IMR-90 (cell line): Measurements from ENCODE around the gene SLC38A11. TPM values are rescaled to one million over a fixed set of nuclear protein-coding genes. Genes with fewer than 3 reads are reported as not detected.

ENCODE experiments used
- ATAC-seq: fragments of 200-7000 bp; cut with Tn5 transposase; 2 replicates; pipeline ENCODE4 v1.9.1; 2020; ENCODE audit warnings: low read depth, mild to moderate bottlenecking, moderate library complexity
- BruUV-seq: library from RNA; stranded (reverse); fragments of 400-500 nt; replicated peaks from 2 replicates; lab custom pipeline; 2021; lab: Mats Ljungman, UMichigan
- CTCF ChIA-PET: fragments of 300-600 bp; formaldehyde crosslinking; extraction: SDS; loops from one replicate; lab custom pipeline; 2021; ENCODE audit warnings: antibody characterized with exemption; lab: Yijun Ruan, JAX
- POLR2A ChIA-PET: fragments of 300-600 bp; sonication (Branson Sonifier 250); formaldehyde crosslinking; loops from one replicate; lab custom pipeline; 2022; ENCODE audit warnings: antibody characterized with exemption; ENCODE audit not compliant: unreplicated experiment; lab: Charles Lee
- DNase-seq: peaks from one replicate; pipeline ENCODE4 v3.0.0; 2013
- H2AFZ ChIP-seq: replicated peaks from 2 replicates; pipeline ENCODE3; 2013; ENCODE audit warnings: low read length, mild to moderate bottlenecking; ENCODE audit not compliant: poor library complexity
- H2AK5ac ChIP-seq: 2 replicates; pipeline ENCODE4 v1.6.1; 2013; ENCODE audit warnings: low read depth, low read length, inconsistent platforms
- H2AK9ac ChIP-seq: replicated peaks from 2 replicates; pipeline ENCODE3; 2013; ENCODE audit warnings: mild to moderate bottlenecking, low read depth, low read length, moderate library complexity; ENCODE audit not compliant: poor library complexity
- H2BK120ac ChIP-seq: 2 replicates; pipeline ENCODE4 v1.6.1; 2013; ENCODE audit warnings: low read depth, low read length, inconsistent platforms
- H2BK15ac ChIP-seq: 3 replicates; pipeline ENCODE4 v1.6.1; 2013; ENCODE audit warnings: low read depth, low read length, inconsistent platforms
- H2BK20ac ChIP-seq: 2 replicates; pipeline ENCODE4 v1.6.1; 2013; ENCODE audit warnings: low read depth, mild to moderate bottlenecking, inconsistent platforms, low read length, moderate library complexity
- H2BK5ac ChIP-seq: 2 replicates; pipeline ENCODE4 v1.6.1; 2013; ENCODE audit warnings: mild to moderate bottlenecking, low read depth, low read length, inconsistent platforms; ENCODE audit not compliant: poor library complexity, severe bottlenecking
- H3K14ac ChIP-seq: replicated peaks from 2 replicates; pipeline ENCODE4 v1.6.1; 2013; ENCODE audit warnings: low read depth, low read length, inconsistent platforms
- H3K18ac ChIP-seq: 2 replicates; pipeline ENCODE4 v1.6.1; 2013; ENCODE audit warnings: low read depth, low read length, control low read depth
- H3K23ac ChIP-seq: 2 replicates; pipeline ENCODE4 v1.6.1; 2013; ENCODE audit warnings: low read depth, low read length, inconsistent platforms
- H3K27ac ChIP-seq: 2 replicates; pipeline ENCODE4 v1.5.1; 2013; ENCODE audit warnings: mild to moderate bottlenecking, control low read depth, low read length; ENCODE audit not compliant: insufficient read depth
- H3K27me3 ChIP-seq: 2 replicates; pipeline ENCODE4 v1.6.1; 2013; ENCODE audit warnings: low read length; ENCODE audit not compliant: control insufficient read depth, insufficient read depth
- H3K36me3 ChIP-seq: 2 replicates; pipeline ENCODE4 v1.6.1; 2013; ENCODE audit warnings: low read length, mixed read lengths; ENCODE audit not compliant: control insufficient read depth, insufficient read depth
- H3K4ac ChIP-seq: 2 replicates; pipeline ENCODE4 v1.6.1; 2013; ENCODE audit warnings: low read depth, low read length, inconsistent platforms
- H3K4me1 ChIP-seq: 2 replicates; pipeline ENCODE4 v1.6.1; 2013; ENCODE audit warnings: low read length, mixed read lengths; ENCODE audit not compliant: control insufficient read depth, insufficient read depth
- H3K4me2 ChIP-seq: 2 replicates; pipeline ENCODE4 v1.6.1; 2013; ENCODE audit warnings: low read depth, mild to moderate bottlenecking, control low read depth, low read length, moderate library complexity
- H3K4me3 ChIP-seq: 2 replicates; pipeline ENCODE4 v1.5.1; 2013; ENCODE audit warnings: low read depth, mild to moderate bottlenecking, control low read depth, low read length, moderate library complexity; ENCODE audit not compliant: insufficient read depth
- H3K56ac ChIP-seq: 2 replicates; pipeline ENCODE4 v1.6.1; 2013; ENCODE audit warnings: low read length, inconsistent platforms; ENCODE audit not compliant: insufficient read depth; ENCODE audit errors: extremely low read depth
- H3K79me1 ChIP-seq, 2 experiments: 2 replicates each; pipeline ENCODE4 v1.6.1; 2013; ENCODE audit warnings: low read length in 2 of 2, inconsistent platforms in 1 of 2, low read depth in 1 of 2
- H3K9ac ChIP-seq: 2 replicates; pipeline ENCODE4 v1.6.1; 2013; ENCODE audit warnings: low read depth, low read length, control low read depth
- H3K9me1 ChIP-seq: 2 replicates; pipeline ENCODE4 v1.6.1; 2013; ENCODE audit warnings: low read length, inconsistent platforms; ENCODE audit not compliant: insufficient read depth
- H3K9me3 ChIP-seq: 2 replicates; pipeline ENCODE4 v1.6.1; 2013; ENCODE audit warnings: low read length; ENCODE audit not compliant: control insufficient read depth, insufficient read depth
- H4K20me1 ChIP-seq: 2 replicates; pipeline ENCODE4 v1.6.1; 2013; ENCODE audit warnings: low read length, inconsistent platforms; ENCODE audit not compliant: insufficient read depth
- H4K5ac ChIP-seq: 2 replicates; pipeline ENCODE4 v1.6.1; 2013; ENCODE audit warnings: mild to moderate bottlenecking, low read depth, low read length, control low read depth
- H4K8ac ChIP-seq, 2 experiments: 2 replicates each; pipeline ENCODE4 v1.6.1; 2013; ENCODE audit warnings: low read depth in 2 of 2, low read length in 2 of 2, control low read depth in 1 of 2, inconsistent platforms in 1 of 2
- H4K91ac ChIP-seq: 2 replicates; pipeline ENCODE4 v1.6.1; 2013; ENCODE audit warnings: low read depth, low read length, inconsistent platforms; ENCODE audit not compliant: insufficient read depth
- BHLHE40 ChIP-seq: fragments of 150-350 bp; IDR thresholded peaks from 2 replicates; pipeline ENCODE4 v1.6.1; 2016; ENCODE audit warnings: mild to moderate bottlenecking, low read depth, low read length
- CHD1 ChIP-seq: IDR thresholded peaks from 2 replicates; pipeline ENCODE4 v1.6.1; 2012; ENCODE audit warnings: low read depth, low read length, improper control_type of control experiment
- CTCF ChIP-seq: conservative IDR thresholded peaks from 2 replicates; pipeline ENCODE4 v1.5.1; 2012; ENCODE audit warnings: mild to moderate bottlenecking, low read depth, low read length, improper control_type of control experiment
- ELK1 ChIP-seq: fragments of 150-350 bp; IDR thresholded peaks from 2 replicates; pipeline ENCODE4 v1.6.1; 2016; ENCODE audit warnings: low read depth, mild to moderate bottlenecking, low read length, moderate library complexity, borderline replicate concordance
- FOS ChIP-seq: fragments of 150-350 bp; IDR thresholded peaks from 2 replicates; pipeline ENCODE4 v1.6.1; 2016; ENCODE audit warnings: low read depth, low read length
- MAFK ChIP-seq: IDR thresholded peaks from 2 replicates; pipeline ENCODE4 v1.6.1; 2012; ENCODE audit warnings: low read depth, low read length, improper control_type of control experiment
- MXI1 ChIP-seq: IDR thresholded peaks from 2 replicates; pipeline ENCODE4 v1.6.1; 2012; ENCODE audit warnings: low read depth, mild to moderate bottlenecking, low read length, moderate library complexity, borderline replicate concordance
- NFE2L2 ChIP-seq: fragments of 150-350 bp; IDR thresholded peaks from 2 replicates; pipeline ENCODE4 v1.6.1; 2016; ENCODE audit warnings: low read depth, mild to moderate bottlenecking, low read length
- RCOR1 ChIP-seq: IDR thresholded peaks from 2 replicates; pipeline ENCODE4 v1.6.1; 2012; ENCODE audit warnings: mild to moderate bottlenecking, low read length, improper control_type of control experiment; ENCODE audit not compliant: insufficient replicate concordance
- SMC3 ChIP-seq: fragments of 150-350 bp; IDR thresholded peaks from 2 replicates; pipeline ENCODE4 v1.6.1; 2016; ENCODE audit warnings: low read depth, mild to moderate bottlenecking, antibody characterized with exemption, low read length, moderate library complexity
- WGBS, 2 experiments: methylation state at CpG; one replicate each; pipeline versions ENCODE4 v1.1.5 to v1.1.7; 2013; ENCODE audit warnings: missing lambda C conversion rate in 2 of 2; ENCODE audit not compliant: insufficient read length in 1 of 2; ENCODE audit errors: extremely low coverage in 2 of 2; 5-methylcytosine and 5-hydroxymethylcytosine counted together
- dilution Hi-C: fragments of 300-500 bp; cut with HindIII; formaldehyde crosslinking; loops from one replicate; pipeline ENCODE4 v1.14.3; 2018; ENCODE audit warnings: low sequenced_read_pairs; ENCODE audit not compliant: unreplicated experiment
- in situ Hi-C: fragments of 300-500 bp; cut with MboI; formaldehyde crosslinking; loops from 3 replicates; pipeline ENCODE4 v1.14.3; 2019; ENCODE audit warnings: low sequenced_read_pairs, inconsistent platforms, mixed read lengths
- intact Hi-C: fragments of 100-400 bp; cut with micrococcal nuclease; formaldehyde crosslinking; loops from 2 replicates; pipeline ENCODE4 v1.10.0; 2022
- polyA plus RNA-seq, 3 experiments: library from polyadenylated mRNA; depleted of rRNA; stranded (reverse); fragments of >200 nt; gene quantifications; 2 replicates each; pipeline ENCODE4 v1.2.3, GENCODE V29; 2012; ENCODE audit warnings: low replicate concordance in 1 of 3
- total RNA-seq: library from RNA; depleted of rRNA; stranded (reverse); fragments of >200 nt; gene quantifications from 2 replicates; pipeline ENCODE4 v1.2.3, GENCODE V29; 2012

SLC38A11 gene
- total and polyA plus RNA-seq, 2 of the 4 experiments (the other 2 are of a cell fraction): 0.18 to 0.21 TPM

GRCh38 chr2:164954186-164954585 is 1.1 kb downstream of the SLC38A11 start:
- H4K5ac ChIP-seq: no peak overlapping the region
- H4K20me1 ChIP-seq: no peaks in the 10 kb centered on the region
- H3K23ac ChIP-seq: no peak overlapping the region
- no CpG with 5 or more reads among the region's 4 CpGs for WGBS, 2 experiments
- H3K36me3 ChIP-seq: no peaks in the 10 kb centered on the region
- H2BK120ac ChIP-seq: no peak overlapping the region
- peaks cover 1% of the 10 kb centered on the region; the same call in 1 of the 2 replicates for H3K4me1 ChIP-seq
- no peaks in the 10 kb centered on the region for H3K9me3 ChIP-seq
- H3K79me1 ChIP-seq: no peaks in the 10 kb centered on the region
- peaks cover 5% of the 10 kb centered on the region for H3K27me3 ChIP-seq
- H3K4ac ChIP-seq: no peak overlapping the region
- no peak overlapping the region for H2AK9ac ChIP-seq
- H3K18ac ChIP-seq: no peak overlapping the region
- H4K91ac ChIP-seq: no peak overlapping the region
- dilution Hi-C loops: no loop called here
- H2BK5ac ChIP-seq: no peak overlapping the region
- no peak for TF ChIP-seq MXI1
- no peak for TF ChIP-seq FOS
- TF ChIP-seq RCOR1: no peak
- no peak for TF ChIP-seq BHLHE40
- no peak for TF ChIP-seq NFE2L2
- TF ChIP-seq CHD1: no peak
- TF ChIP-seq CTCF: no peak; the same call in 1 of the 2 replicates
- TF ChIP-seq ELK1: no peak
- no peak for TF ChIP-seq MAFK
- TF ChIP-seq SMC3: no peak
- in situ Hi-C loops: no loop called here
- no peak overlapping the region for H4K8ac ChIP-seq
- no peak overlapping the region for H3K56ac ChIP-seq
- DNase-seq (no peak), ATAC-seq (no peak)
- ChIA-PET POLR2A (no interaction called here), CTCF (no interaction called here)
- intact Hi-C loops: no loop called here
- H3K14ac ChIP-seq: no peak overlapping the region
- H3K27ac ChIP-seq: no peak overlapping the region
- H2AFZ ChIP-seq: no peak overlapping the region
- H3K9ac ChIP-seq: no peak overlapping the region
- H3K4me3 ChIP-seq: no peak overlapping the region
- no peak overlapping the region for H2AK5ac ChIP-seq
- no peaks in the 10 kb centered on the region for H3K9me1 ChIP-seq
- no peak overlapping the region for H2BK20ac ChIP-seq
- no peak overlapping the region for H3K4me2 ChIP-seq
- BruUV-seq: no TSS peak
- no peak overlapping the region for H2BK15ac ChIP-seq
